Prostate gland (tissue), 2 donors: ENCODE data around the gene ZNF709. TPM values are rescaled to one million over a fixed set of nuclear protein-coding genes. Genes with fewer than 3 reads are reported as not detected.
"Not testable (repeated sequence)": the region's sequence is repeated elsewhere in the genome, so short reads cannot be mapped to it uniquely, and the experiment has no call there.

Source experiments
- DNase-seq: peaks from one replicate; pipeline ENCODE4 v3.0.0-alpha.2; 2019; ENCODE audit warnings: low spot score
- H3K27ac ChIP-seq, 2 donors: fragments of 200-600 bp; sonication (generic); 2 replicates each; pipeline ENCODE4 v1.5.1; 2017 to 2019
- H3K27me3 ChIP-seq: fragments of 200-600 bp; sonication (generic); replicated peaks from 2 replicates; pipeline ENCODE4 v1.5.1; 2019; ENCODE audit not compliant: insufficient read depth
- H3K36me3 ChIP-seq, 2 donors: fragments of 200-600 bp; sonication (generic); 1 replicate in 1 of 2; 2 replicates in 1 of 2; pipeline versions ENCODE4 v1.5.1 to v1.8.1; 2017 to 2019
- H3K4me1 ChIP-seq: fragments of 200-600 bp; sonication (generic); replicated peaks from 2 replicates; pipeline ENCODE4 v1.5.1; 2019
- H3K4me3 ChIP-seq, 2 donors: fragments of 200-600 bp; sonication (generic); 2 replicates each; pipeline ENCODE4 v1.5.1; 2017 to 2019
- H3K9me3 ChIP-seq: fragments of 200-600 bp; sonication (generic); 2 replicates; pipeline ENCODE4 v1.5.1; 2017
- POLR2A ChIP-seq: fragments of 450-650 bp; IDR thresholded peaks from one replicate; pipeline ENCODE4 v1.6.1; 2016; ENCODE audit warnings: antibody characterized with exemption, mild to moderate bottlenecking
- POLR2AphosphoS5 ChIP-seq: sonication (generic); formaldehyde crosslinking; IDR thresholded peaks from one replicate; pipeline ENCODE4 v1.6.1; 2017; ENCODE audit warnings: antibody characterized with exemption
- WGBS: methylation state at CpG from one replicate; pipeline ENCODE4 v1.1.5; 2018; 5-methylcytosine and 5-hydroxymethylcytosine counted together
- intact Hi-C: fragments of 100-400 bp; cut with DNase I; formaldehyde crosslinking; loops from one replicate; pipeline ENCODE4 v1.14.2; 2022
- total RNA-seq, 2 donors: library from RNA; depleted of rRNA; stranded (reverse); fragments of >200 nt; gene quantifications; one replicate each; pipeline ENCODE4 v1.1.0, GENCODE V29; 2016
- TF ChIP-seq, protein P1 (sequence below), 4 experiments: fragments of 200-600 bp in 2 of 4; fragments of 450-650 bp in 2 of 4; sonication (generic) in 2 of 4; IDR thresholded peaks; 1 replicate in 3 of 4; 2 replicates in 1 of 4; pipeline ENCODE4 v1.5.1; 2016 to 2019; ENCODE audit warnings: antibody characterized with exemption in 4 of 4, mild to moderate bottlenecking in 2 of 4, moderate library complexity in 2 of 4

Gene ZNF709
- total RNA-seq, 2 donors from 2014 or later, result 3.9 to 5.4 TPM

DNA sequence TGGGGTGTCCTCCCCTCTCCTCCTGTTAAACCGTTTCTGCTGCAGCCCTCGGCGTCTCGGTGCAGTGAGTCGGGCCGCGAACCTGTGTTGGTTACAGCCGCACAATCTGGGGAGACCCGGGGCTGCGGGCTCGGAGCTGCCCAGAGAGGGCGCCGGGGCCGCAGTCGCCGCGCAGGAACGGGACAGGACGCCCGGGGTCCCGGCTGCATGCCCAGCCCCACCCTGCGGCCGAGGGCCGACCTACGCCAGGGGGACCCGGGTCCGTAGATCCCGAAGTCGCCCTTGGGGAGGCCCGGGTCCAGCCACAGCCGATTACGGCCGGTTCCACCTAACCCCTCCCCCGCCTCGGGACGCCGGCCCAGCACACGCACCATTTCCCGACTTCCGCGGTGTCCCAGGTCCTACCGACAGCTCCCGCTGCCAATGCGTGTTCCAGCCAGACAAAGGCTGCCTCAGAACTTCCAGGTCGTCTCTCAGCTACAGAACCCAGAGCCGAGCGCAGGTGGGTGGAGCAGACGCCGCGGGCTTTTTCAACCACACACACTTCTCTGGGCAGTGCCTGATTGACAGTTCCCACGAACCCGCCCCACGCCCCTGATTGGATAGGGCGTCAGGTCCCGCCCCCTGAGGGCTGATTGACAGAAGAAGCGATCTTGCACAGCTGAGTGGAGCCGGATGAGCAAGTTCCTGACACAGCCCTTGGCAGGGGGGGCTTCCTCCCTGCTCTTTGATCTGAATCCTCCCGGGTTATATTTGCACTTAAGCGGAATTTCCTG lies 43.9 kb downstream of the ZNF709 start, which contains the start of gene ZNF443:
TSS of gene ZNF443 (minus strand) at position 481 of the 776 bp plus-strand sequence. CDS start at position 374, 107 bp downstream.
- Histone ChIP-seq H3K36me3 (no peaks in the 10 kb centered on the region), H3K27ac (peak within 1 kb of the TSS; percentile 81 to 83), H3K4me3 (peak within 1 kb of the TSS; percentile 67 to 68), H3K27me3 (no peaks in the 10 kb centered on the region), H3K9me3 (no peaks in the 10 kb centered on the region), H3K4me1 (no peaks in the 10 kb centered on the region)
- intact Hi-C loops, result no loop called here
- peak; percentile 100 for DNase-seq
- WGBS, result 0% methylated on average over 56 of the region's 59 CpGs
- TF ChIP-seq POLR2A, result peak; percentile 71
- TF ChIP-seq, protein P1, sequence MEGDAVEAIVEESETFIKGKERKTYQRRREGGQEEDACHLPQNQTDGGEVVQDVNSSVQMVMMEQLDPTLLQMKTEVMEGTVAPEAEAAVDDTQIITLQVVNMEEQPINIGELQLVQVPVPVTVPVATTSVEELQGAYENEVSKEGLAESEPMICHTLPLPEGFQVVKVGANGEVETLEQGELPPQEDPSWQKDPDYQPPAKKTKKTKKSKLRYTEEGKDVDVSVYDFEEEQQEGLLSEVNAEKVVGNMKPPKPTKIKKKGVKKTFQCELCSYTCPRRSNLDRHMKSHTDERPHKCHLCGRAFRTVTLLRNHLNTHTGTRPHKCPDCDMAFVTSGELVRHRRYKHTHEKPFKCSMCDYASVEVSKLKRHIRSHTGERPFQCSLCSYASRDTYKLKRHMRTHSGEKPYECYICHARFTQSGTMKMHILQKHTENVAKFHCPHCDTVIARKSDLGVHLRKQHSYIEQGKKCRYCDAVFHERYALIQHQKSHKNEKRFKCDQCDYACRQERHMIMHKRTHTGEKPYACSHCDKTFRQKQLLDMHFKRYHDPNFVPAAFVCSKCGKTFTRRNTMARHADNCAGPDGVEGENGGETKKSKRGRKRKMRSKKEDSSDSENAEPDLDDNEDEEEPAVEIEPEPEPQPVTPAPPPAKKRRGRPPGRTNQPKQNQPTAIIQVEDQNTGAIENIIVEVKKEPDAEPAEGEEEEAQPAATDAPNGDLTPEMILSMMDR (IDR thresholded peaks at IDR 0.05), result no peak
- TF ChIP-seq POLR2AphosphoS5, result peak; percentile 93

DNA sequence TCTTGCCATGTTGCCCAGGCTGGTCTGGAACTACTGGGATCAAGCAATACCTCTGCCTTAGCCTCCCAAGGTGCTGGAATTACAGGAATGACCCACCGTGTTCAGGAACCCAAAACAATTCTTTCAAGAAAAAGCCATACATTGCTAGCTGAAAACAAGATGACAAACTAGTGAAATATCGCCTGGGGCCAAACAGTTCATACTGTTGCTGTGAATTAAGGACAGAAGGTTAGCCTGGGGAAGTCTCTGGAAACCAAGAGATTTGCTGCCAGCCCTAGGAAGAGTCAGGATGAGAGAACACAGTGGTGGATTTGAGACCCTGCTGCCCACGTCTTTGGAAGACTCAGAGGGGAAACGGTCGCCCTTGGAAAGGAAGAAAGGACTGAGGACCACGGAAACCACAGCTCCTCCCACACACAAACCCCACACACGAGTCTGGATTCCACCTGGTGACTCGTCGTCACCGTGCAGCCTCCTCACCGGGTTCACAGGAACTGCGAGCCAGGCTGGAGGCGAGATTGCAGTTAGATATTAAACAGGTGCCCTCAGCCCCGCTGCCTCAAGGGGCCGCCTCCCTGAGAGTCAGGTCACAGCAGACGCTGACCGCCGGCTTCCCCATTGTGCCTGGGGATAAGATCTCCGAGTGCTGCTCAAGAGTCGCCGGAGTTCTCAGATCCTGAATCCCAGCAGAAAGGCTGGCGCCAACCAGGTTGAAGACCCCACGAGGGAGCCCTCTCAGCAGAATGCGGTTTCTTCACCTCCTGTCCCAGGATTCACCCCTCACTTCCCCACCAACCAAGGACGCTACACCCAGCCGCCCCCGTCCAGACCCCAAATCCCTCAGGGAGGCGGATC lies 44.7 kb downstream of the ZNF709 start:
- peak; percentile 9 for DNase-seq
- H3K4me1 ChIP-seq, intact Hi-C loops, H3K9me3 ChIP-seq, H3K27me3 ChIP-seq, H3K36me3 ChIP-seq: not testable (repeated sequence)
- Histone ChIP-seq H3K4me3 (peak overlapping the region; percentile 67 to 68), H3K27ac (peak overlapping the region; percentile 81 to 83)
- WGBS, result under 1% methylated on average over 17 of the region's 28 CpGs

DNA sequence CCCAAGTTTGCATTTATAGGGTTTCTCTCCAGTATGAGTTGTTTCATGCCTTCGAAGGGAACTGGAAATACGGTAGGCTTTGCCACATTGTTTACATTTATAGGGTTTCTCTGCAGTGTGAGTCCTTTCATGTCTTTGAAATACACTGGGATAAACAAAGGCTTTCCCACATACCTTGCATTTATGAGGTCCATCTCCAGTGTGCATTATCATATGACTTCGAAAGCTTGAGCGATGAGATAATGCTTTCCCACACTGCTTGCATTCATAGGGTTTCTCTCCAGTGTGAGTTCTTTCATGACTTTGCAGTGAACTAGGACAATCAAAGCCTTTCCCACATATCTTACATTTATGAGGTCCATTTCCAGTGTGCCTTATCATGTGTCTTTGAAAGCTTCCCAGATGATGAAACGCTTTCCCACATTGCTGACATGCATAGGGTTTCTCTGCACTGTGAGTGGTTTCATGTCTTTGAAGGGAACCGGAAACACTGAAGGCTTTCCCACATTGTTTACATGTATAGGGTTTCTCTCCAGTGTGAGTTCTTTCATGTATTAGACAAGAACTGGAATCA lies 53.8 kb downstream of the ZNF709 start:
- H3K27ac ChIP-seq, H3K9me3 ChIP-seq, H3K4me1 ChIP-seq, H3K4me3 ChIP-seq, intact Hi-C loops, H3K27me3 ChIP-seq, DNase-seq: not testable (repeated sequence)
- WGBS, result 96% methylated on average over 6 of the region's 6 CpGs
- peaks cover 4 to 12% of the 10 kb centered on the region in 2 donors for H3K36me3 ChIP-seq

DNA sequence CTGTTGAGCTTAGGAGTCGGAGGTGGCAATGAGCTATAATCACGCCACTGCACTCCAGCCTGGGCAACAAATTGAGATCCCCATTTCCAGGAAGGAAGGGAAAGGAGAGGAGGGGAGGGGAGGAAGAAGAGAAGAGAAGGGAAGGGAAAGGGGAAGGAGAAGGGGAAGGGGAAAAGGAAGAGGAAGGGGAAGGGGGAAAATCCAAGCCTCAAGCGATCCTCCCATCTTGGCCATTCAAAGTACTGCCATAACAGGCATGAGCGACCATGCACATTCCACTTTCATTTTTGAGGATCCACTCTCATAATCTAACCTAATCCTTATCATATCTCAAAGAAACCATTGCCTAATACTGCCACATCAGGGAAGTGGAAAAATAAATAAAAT lies 58.7 kb downstream of the ZNF709 start:
- H3K4me3 ChIP-seq, result no peak overlapping the region
- no peaks in the 10 kb centered on the region for H3K9me3 ChIP-seq
- H3K4me1 ChIP-seq, result no peaks in the 10 kb centered on the region
- no peaks in the 10 kb centered on the region for H3K27me3 ChIP-seq
- peaks cover under 1 to 5% of the 10 kb centered on the region in 2 donors for H3K36me3 ChIP-seq
- H3K27ac ChIP-seq, result no peak overlapping the region
- 96% methylated on average over 4 of the region's 4 CpGs for WGBS
- TF ChIP-seq POLR2A, result no peak
- TF ChIP-seq, protein P1 (IDR thresholded peaks at IDR 0.05), result no peak
- TF ChIP-seq POLR2AphosphoS5, result no peak
- intact Hi-C loops, result no loop called here
- DNase-seq, result no peak

DNA sequence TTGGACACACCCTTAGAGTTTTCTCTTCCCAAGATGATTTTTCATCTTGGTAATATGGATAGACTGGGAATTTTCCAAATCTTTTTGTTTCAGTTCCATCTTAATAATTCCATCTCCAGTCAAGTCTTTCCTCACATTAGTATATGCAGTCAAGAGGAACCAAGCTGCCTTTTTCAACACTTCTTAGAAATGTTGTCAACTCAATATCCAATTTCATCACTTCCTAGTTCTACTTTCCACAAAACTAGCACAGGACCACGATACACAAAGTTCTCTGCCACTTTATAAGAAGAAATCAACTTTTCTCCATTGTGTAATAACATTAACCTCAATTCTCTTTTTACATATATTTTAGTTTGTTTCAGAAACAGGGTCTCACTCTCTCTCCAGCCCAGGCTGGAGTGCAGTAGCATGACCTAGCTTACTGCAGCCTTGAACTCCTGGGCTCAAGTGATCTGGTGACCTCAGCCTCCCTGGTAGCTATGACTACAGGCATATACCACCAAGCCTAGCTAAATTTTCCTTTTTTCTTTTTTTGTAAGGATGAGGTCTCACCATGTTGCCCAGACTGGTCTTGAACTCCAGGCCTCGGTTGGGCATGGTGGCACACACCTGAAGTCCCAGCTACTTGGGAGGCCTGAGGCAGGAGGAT lies 59.3 kb downstream of the ZNF709 start:
- H3K9me3 ChIP-seq, result no peaks in the 10 kb centered on the region
- TF ChIP-seq, protein P1 (IDR thresholded peaks at IDR 0.05), result no peak
- TF ChIP-seq POLR2AphosphoS5, result no peak
- TF ChIP-seq POLR2A, result no peak
- no peak for DNase-seq

DNA sequence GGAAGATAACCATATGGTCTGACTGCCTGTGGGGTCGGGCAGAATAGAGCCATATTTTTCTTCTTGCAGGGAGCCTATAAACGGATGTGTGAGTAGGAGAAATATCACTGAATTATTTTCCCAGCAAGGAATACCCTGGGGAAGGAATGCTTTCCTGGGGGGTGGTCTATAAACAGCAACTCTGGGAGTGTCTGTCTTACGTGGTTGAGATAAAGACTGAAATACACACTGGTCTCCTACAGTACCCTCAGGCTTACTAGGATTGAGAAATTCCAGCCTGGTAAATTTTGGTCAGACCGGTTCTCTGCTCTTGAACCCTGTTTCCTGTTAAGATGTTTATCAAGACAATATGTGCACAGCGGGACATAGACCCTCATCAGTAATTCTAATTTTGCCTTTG lies 67.3 kb downstream of the ZNF709 start:
- DNase-seq, intact Hi-C loops, H3K27ac ChIP-seq, H3K36me3 ChIP-seq, H3K4me3 ChIP-seq, H3K27me3 ChIP-seq, H3K4me1 ChIP-seq, H3K9me3 ChIP-seq: not testable (repeated sequence)
- WGBS, result 81% methylated on average over 5 of the region's 5 CpGs

More for the DNA sequence above, 59.3 kb downstream of the ZNF709 start:
- no peaks in the 10 kb centered on the region for H3K36me3 ChIP-seq
- H3K4me1 ChIP-seq, result no peaks in the 10 kb centered on the region
- H3K4me3 ChIP-seq, result no peak overlapping the region
- no peak overlapping the region for H3K27ac ChIP-seq
- 94% methylated on average over 2 of the region's 2 CpGs for WGBS
- H3K27me3 ChIP-seq, result no peaks in the 10 kb centered on the region
- intact Hi-C loops, result no loop called here
